ENCODE measurements around the gene TAS2R46. TPM values are rescaled to one million over a fixed set of nuclear protein-coding genes. Genes with fewer than 3 reads are reported as not detected.

TAS2R46 gene
- total and polyA plus RNA-seq, 2 of the 4 experiments (the other 2 are of a cell fraction) = 0.09 to 4.7 TPM

- no peak overlapping the region for H2BK15ac ChIP-seq (ENCODE audit: low read depth, low read length)
- H3K23ac ChIP-seq (ENCODE audit: low read depth, low read length) = no peak overlapping the region
- intact Hi-C loops (cut with micrococcal nuclease) (loop anchor here (2.0 kb wide), 1 partner anchor 53 kb away; no protein-coding TSS in a partner anchor), in situ Hi-C loops (cut with MboI; ENCODE audit: low sequenced_read_pairs) (no loop called here), dilution Hi-C loops (cut with HindIII; ENCODE audit: low sequenced_read_pairs, unreplicated experiment) (no loop called here)
- no peak overlapping the region for H4K8ac ChIP-seq (ENCODE audit: low read depth in 2 of 2, low read length in 2 of 2)
- H3K4ac ChIP-seq (ENCODE audit: low read depth, low read length) = no peak overlapping the region
- no peak overlapping the region for H2BK20ac ChIP-seq (ENCODE audit: low read depth, low read length)
- H2AK5ac ChIP-seq (ENCODE audit: low read depth, low read length) = no peak overlapping the region
- no peak overlapping the region for H3K4me2 ChIP-seq (ENCODE audit: low read depth, low read length)
- no peak overlapping the region for H4K5ac ChIP-seq (ENCODE audit: low read depth, low read length)
- H2BK120ac ChIP-seq (ENCODE audit: low read depth, low read length) = no peak overlapping the region
- H3K27ac ChIP-seq (ENCODE audit: insufficient read depth, low read length) = no peak overlapping the region
- no peaks in the 10 kb centered on the region for H3K27me3 ChIP-seq (ENCODE audit: control insufficient read depth, insufficient read depth, low read length)
- H3K36me3 ChIP-seq (ENCODE audit: control insufficient read depth, insufficient read depth, low read length) = no peaks in the 10 kb centered on the region
- H3K14ac ChIP-seq (replicated peaks; ENCODE audit: low read depth, low read length) = no peak overlapping the region
- H2AK9ac ChIP-seq (replicated peaks; ENCODE audit: low read depth, low read length, poor library complexity) = no peak overlapping the region
- POLR2A ChIA-PET (ENCODE audit: unreplicated experiment) = no interaction called here
- no peak overlapping the region for H3K4me3 ChIP-seq (ENCODE audit: insufficient read depth, low read depth, low read length)
- no peaks in the 10 kb centered on the region; the same call in 1 of the 2 replicates for H3K9me1 ChIP-seq (ENCODE audit: insufficient read depth, low read length)
- no peak for DNase-seq
- H3K79me1 ChIP-seq (ENCODE audit: low read depth in 1 of 2, low read length in 2 of 2) = peaks cover 3 to 8% of the 10 kb centered on the region in 2 experiments; a peak in 2 of 4 replicates
- BruUV-seq (replicated peaks) = no TSS peak
- ATAC-seq (ENCODE audit: low read depth) = no peak
- no peaks in the 10 kb centered on the region; the same call in 1 of the 2 replicates for H3K4me1 ChIP-seq (ENCODE audit: control insufficient read depth, insufficient read depth, low read length)
- no peak overlapping the region for H3K56ac ChIP-seq (ENCODE audit: extremely low read depth, insufficient read depth, low read length)
- CTCF ChIA-PET = no interaction called here
- no peak overlapping the region for H2AFZ ChIP-seq (replicated peaks; ENCODE audit: low read length, poor library complexity)
- H2BK5ac ChIP-seq (ENCODE audit: low read depth, low read length, poor library complexity, severe bottlenecking) = no peak overlapping the region
- H3K18ac ChIP-seq (ENCODE audit: low read depth, low read length) = no peak overlapping the region
- no peak overlapping the region for H4K91ac ChIP-seq (ENCODE audit: insufficient read depth, low read depth, low read length)
- no peak overlapping the region for H3K9ac ChIP-seq (ENCODE audit: low read depth, low read length)
- no peak for TF ChIP-seq RCOR1 (IDR thresholded peaks at IDR 0.05; ENCODE audit: insufficient replicate concordance, low read length)
- no peak for TF ChIP-seq USF2 (IDR thresholded peaks at IDR 0.05; ENCODE audit: low read depth, low read length)
- no peak for TF ChIP-seq CTCF (conservative IDR thresholded peaks at IDR 0.05; ENCODE audit: low read depth, low read length)
- TF ChIP-seq SMC3 (IDR thresholded peaks at IDR 0.05; ENCODE audit: low read depth, low read length) = no peak
- no peak for TF ChIP-seq RFX5 (IDR thresholded peaks at IDR 0.05; ENCODE audit: low read depth, low read length)
- no peak for TF ChIP-seq POLR2A (IDR thresholded peaks at IDR 0.05; ENCODE audit: low read depth, low read length)
- TF ChIP-seq MXI1 (IDR thresholded peaks at IDR 0.05; ENCODE audit: borderline replicate concordance, low read depth, low read length) = no peak
- no peak for TF ChIP-seq MAFK (IDR thresholded peaks at IDR 0.05; ENCODE audit: low read depth, low read length)
- TF ChIP-seq CHD1 (IDR thresholded peaks at IDR 0.05; ENCODE audit: low read depth, low read length) = no peak
- TF ChIP-seq ELK1 (IDR thresholded peaks at IDR 0.05; ENCODE audit: borderline replicate concordance, low read depth, low read length) = no peak
- no peak for TF ChIP-seq BHLHE40 (IDR thresholded peaks at IDR 0.05; ENCODE audit: low read depth, low read length)
- TF ChIP-seq CEBPB (IDR thresholded peaks at IDR 0.05; ENCODE audit: low read depth, low read length) = no peak
- no peak for TF ChIP-seq FOS (IDR thresholded peaks at IDR 0.05; ENCODE audit: low read depth, low read length)
- TF ChIP-seq MAZ (IDR thresholded peaks at IDR 0.05; ENCODE audit: borderline replicate concordance, low read depth, low read length) = no peak
- TF ChIP-seq NFE2L2 (IDR thresholded peaks at IDR 0.05; ENCODE audit: low read depth, low read length) = no peak
- no peak for TF ChIP-seq RAD21 (IDR thresholded peaks at IDR 0.05; ENCODE audit: low read length)
- H3K9me3 ChIP-seq (ENCODE audit: control insufficient read depth, insufficient read depth, low read length) = no peaks in the 10 kb centered on the region
- WGBS, 2 experiments (ENCODE audit: extremely low coverage in 2 of 2, insufficient read length in 1 of 2) = 38% methylated on average over 1 of the region's 4 CpGs; no CpG with 5 or more reads in 1 of the 2 experiments
- no peaks in the 10 kb centered on the region for H4K20me1 ChIP-seq (ENCODE audit: insufficient read depth, low read length)
Observed at GRCh38 chr12:11015775-11016430, 46.2 kb downstream of the TAS2R46 start.

Data from IMR-90 (cell line).